Right forelimb (tissue), 1 donor: Measurements from ENCODE around the gene AREG.

Experiments used
- DNase-seq: peaks from one replicate; pipeline ENCODE4 v3.0.0-alpha.2; 2018

Gene AREG

GRCh38 chr4:74433043-74433442 lies 11.9 kb upstream of the AREG start:
- no peak for DNase-seq

- DNase-seq: no peak
These were observed 11.3 kb upstream of the AREG start for GRCh38 chr4:74433541-74434172.

- DNase-seq: no peak
These were observed 9.6 kb upstream of the AREG start for GRCh38 chr4:74435296-74435695.

GRCh38 chr4:74437866-74438265 lies 7.1 kb upstream of the AREG start:
- DNase-seq: no peak

GRCh38 chr4:74438661-74439060 lies 6.3 kb upstream of the AREG start:
- no peak for DNase-seq

GRCh38 chr4:74439952-74440351 lies 5.0 kb upstream of the AREG start:
- DNase-seq: no peak

- DNase-seq: no peak
These were observed 4.6 kb upstream of the AREG start for GRCh38 chr4:74440356-74440755.

- no peak for DNase-seq
These were observed 3.2 kb upstream of the AREG start for GRCh38 chr4:74441744-74442143.

GRCh38 chr4:74446193-74446868 lies 1.4 kb downstream of the AREG start:
- DNase-seq: no peak

GRCh38 chr4:74446896-74447295 lies 2.0 kb downstream of the AREG start:
- DNase-seq: no peak

GRCh38 chr4:74447636-74448233 lies 2.8 kb downstream of the AREG start:
- no peak for DNase-seq

- DNase-seq: no peak
These were observed 4.8 kb downstream of the AREG start for GRCh38 chr4:74449571-74450297.

GRCh38 chr4:74450298-74450683 lies 5.4 kb downstream of the AREG start:
- DNase-seq: no peak

GRCh38 chr4:74451214-74451661 lies 6.3 kb downstream of the AREG start:
- no peak for DNase-seq

GRCh38 chr4:74453037-74453635 lies 8.2 kb downstream of the AREG start:
- DNase-seq: no peak

- no peak for DNase-seq
These were observed 9.2 kb downstream of the AREG start for GRCh38 chr4:74453829-74454742.

- DNase-seq: no peak
These were observed 10.6 kb downstream of the AREG start for GRCh38 chr4:74455361-74456055.

- DNase-seq: no peak
These were observed 11.3 kb downstream of the AREG start for GRCh38 chr4:74456056-74456744.

GRCh38 chr4:74456849-74457395 lies 12.0 kb downstream of the AREG start:
- no peak for DNase-seq

- no peak for DNase-seq
These were observed 15.9 kb downstream of the AREG start for GRCh38 chr4:74460833-74461232.

GRCh38 chr4:74463123-74463522 lies 18.2 kb downstream of the AREG start:
- DNase-seq: no peak
